Neural progenitor cell (in vitro differentiated cells): ENCODE data around the gene CSNK2A3. TPM values are rescaled to one million over a fixed set of nuclear protein-coding genes. Genes with fewer than 3 reads are reported as not detected.

ENCODE experiments used
- DNase-seq: peaks from one replicate; pipeline ENCODE4 v3.0.0-alpha.2; 2016; ENCODE audit warnings: low spot score
- H2AFZ ChIP-seq: fragments of 200-600 bp; sonication (generic); replicated peaks from 2 replicates; pipeline ENCODE4 v1.6.1; 2016; ENCODE audit warnings: antibody characterized with exemption
- H3F3A ChIP-seq: fragments of 200-600 bp; sonication (generic); 2 replicates; pipeline ENCODE4 v1.6.1; 2016; ENCODE audit warnings: antibody characterized with exemption, low read depth
- H3K27ac ChIP-seq: fragments of 200-600 bp; sonication (generic); 2 replicates; pipeline ENCODE4 v1.5.1; 2016; ENCODE audit warnings: mild to moderate bottlenecking
- H3K27me3 ChIP-seq: fragments of 200-600 bp; sonication (generic); 2 replicates; pipeline ENCODE4 v1.6.1; 2016; ENCODE audit warnings: mild to moderate bottlenecking, moderate library complexity
- H3K36me3 ChIP-seq: fragments of 200-600 bp; sonication (generic); 2 replicates; pipeline ENCODE4 v1.5.1; 2016
- H3K4me1 ChIP-seq: fragments of 200-600 bp; sonication (generic); 2 replicates; pipeline ENCODE4 v1.6.1; 2016; ENCODE audit warnings: mixed run types
- H3K4me2 ChIP-seq: fragments of 200-600 bp; sonication (generic); 2 replicates; pipeline ENCODE4 v1.6.1; 2016
- H3K4me3 ChIP-seq: fragments of 200-600 bp; sonication (generic); 2 replicates; pipeline ENCODE4 v1.5.1; 2016
- H3K79me2 ChIP-seq: fragments of 200-600 bp; sonication (generic); 2 replicates; pipeline ENCODE4 v1.6.1; 2016; ENCODE audit warnings: low read depth
- H3K9ac ChIP-seq: fragments of 200-600 bp; sonication (generic); 2 replicates; pipeline ENCODE4 v1.6.1; 2016
- H3K9me3 ChIP-seq: fragments of 200-600 bp; sonication (generic); 2 replicates; pipeline ENCODE4 v1.5.1; 2016; ENCODE audit warnings: low read depth
- H4K20me1 ChIP-seq: fragments of 200-600 bp; sonication (generic); 2 replicates; pipeline ENCODE4 v1.6.1; 2016; ENCODE audit warnings: low read depth
- H3K27ac Mint-ChIP-seq: 3 replicates; pipeline ENCODE4 v1.8.0; 2021; ENCODE audit warnings: mixed read lengths
- H3K27me3 Mint-ChIP-seq: 2 replicates; pipeline ENCODE4 v1.8.0; 2022; ENCODE audit warnings: low read depth, mild to moderate bottlenecking, inconsistent platforms, moderate library complexity, mixed read lengths; ENCODE audit not compliant: insufficient read depth
- H3K36me3 Mint-ChIP-seq: 3 replicates; pipeline ENCODE4 v1.8.0; 2021; ENCODE audit warnings: mixed read lengths
- H3K4me1 Mint-ChIP-seq: 3 replicates; pipeline ENCODE4 v1.8.0; 2021; ENCODE audit warnings: mixed read lengths
- H3K4me3 Mint-ChIP-seq: 3 replicates; pipeline ENCODE4 v1.8.0; 2021; ENCODE audit warnings: mild to moderate bottlenecking, moderate library complexity, mixed read lengths
- H3K9me3 Mint-ChIP-seq: 3 replicates; pipeline ENCODE4 v1.8.0; 2020; ENCODE audit warnings: mixed read lengths
- CTCF ChIP-seq: fragments of 200-600 bp; sonication (generic); IDR thresholded peaks from 2 replicates; pipeline ENCODE4 v1.5.1; 2017; ENCODE audit warnings: antibody characterized with exemption, mild to moderate bottlenecking
- EZH2 ChIP-seq: fragments of 200-600 bp; sonication (generic); IDR thresholded peaks from 2 replicates; pipeline ENCODE4 v1.6.1; 2017; ENCODE audit warnings: antibody characterized with exemption, mild to moderate bottlenecking, moderate library complexity
- EZH2phosphoT487 ChIP-seq: fragments of 200-600 bp; sonication (generic); IDR thresholded peaks from 2 replicates; pipeline ENCODE4 v1.6.1; 2017; ENCODE audit warnings: antibody characterized with exemption
- total RNA-seq: library from RNA; depleted of rRNA; stranded (reverse); fragments of >200 nt; gene quantifications from 2 replicates; pipeline ENCODE4 v1.2.3, GENCODE V29; 2015; ENCODE audit warnings: low replicate concordance

CSNK2A3 gene
- total RNA-seq, 1 donor from 2014 or later: 5.9 TPM

- Mint-ChIP-seq H3K27ac (no peak overlapping the region), H3K9me3 (no peaks in the 10 kb centered on the region), H3K4me1 (no peaks in the 10 kb centered on the region), H3K27me3 (peaks cover 5% of the 10 kb centered on the region), H3K36me3 (no peaks in the 10 kb centered on the region), H3K4me3 (no peak overlapping the region)
- Histone ChIP-seq H3K4me3 (no peak overlapping the region), H3K79me2 (no peaks in the 10 kb centered on the region), H3K4me1 (no peaks in the 10 kb centered on the region), H4K20me1 (no peaks in the 10 kb centered on the region), H3K4me2 (no peak overlapping the region), H3K27ac (no peak overlapping the region), H3K9ac (no peak overlapping the region), H3K36me3 (no peaks in the 10 kb centered on the region), H3K9me3 (no peaks in the 10 kb centered on the region), H3K27me3 (no peaks in the 10 kb centered on the region), H2AFZ (no peak overlapping the region), H3F3A (no peaks in the 10 kb centered on the region)
- TF ChIP-seq EZH2phosphoT487 (no peak), CTCF (no peak), EZH2 (no peak)
- no peak for DNase-seq
These were observed 9.0 kb downstream of the CSNK2A3 start for GRCh38 chr11:11344045-11344444.

- H2AFZ ChIP-seq: no peak overlapping the region
- Mint-ChIP-seq H3K27me3 (peaks cover 2% of the 10 kb centered on the region), H3K9me3 (no peaks in the 10 kb centered on the region), H3K27ac (no peak overlapping the region), H3K4me3 (no peak overlapping the region), H3K4me1 (peaks cover 23% of the 10 kb centered on the region), H3K36me3 (no peaks in the 10 kb centered on the region)
- no peaks in the 10 kb centered on the region for H3F3A ChIP-seq
- H3K27me3 ChIP-seq: no peaks in the 10 kb centered on the region
- H3K27ac ChIP-seq: no peak overlapping the region
- H3K79me2 ChIP-seq: no peaks in the 10 kb centered on the region
- H3K4me2 ChIP-seq: no peak overlapping the region
- no peak for TF ChIP-seq EZH2phosphoT487
- TF ChIP-seq EZH2: no peak
- no peak for TF ChIP-seq CTCF
- no peak overlapping the region for H3K9ac ChIP-seq
- H3K4me3 ChIP-seq: no peak overlapping the region
- no peaks in the 10 kb centered on the region for H3K4me1 ChIP-seq
- no peak for DNase-seq
- H3K9me3 ChIP-seq: no peaks in the 10 kb centered on the region
- no peaks in the 10 kb centered on the region for H4K20me1 ChIP-seq
- H3K36me3 ChIP-seq: no peaks in the 10 kb centered on the region
These were observed 14.7 kb downstream of the CSNK2A3 start for GRCh38 chr11:11338304-11338703.

GRCh38 chr11:11336664-11337063 lies 16.4 kb downstream of the CSNK2A3 start:
- peaks cover 2% of the 10 kb centered on the region for H3K27me3 Mint-ChIP-seq
- no peaks in the 10 kb centered on the region for H3K36me3 Mint-ChIP-seq
- H4K20me1 ChIP-seq: no peaks in the 10 kb centered on the region
- no peaks in the 10 kb centered on the region for H3K9me3 Mint-ChIP-seq
- no peak overlapping the region for H3K4me3 ChIP-seq
- H3K79me2 ChIP-seq: no peaks in the 10 kb centered on the region
- H3K9ac ChIP-seq: no peak overlapping the region
- no peaks in the 10 kb centered on the region for H3F3A ChIP-seq
- no peak overlapping the region for H2AFZ ChIP-seq
- H3K4me2 ChIP-seq: no peak overlapping the region
- H3K4me3 Mint-ChIP-seq: no peak overlapping the region
- no peaks in the 10 kb centered on the region for H3K36me3 ChIP-seq
- TF ChIP-seq EZH2phosphoT487: no peak
- no peak for TF ChIP-seq EZH2
- no peak for TF ChIP-seq CTCF
- no peak for DNase-seq
- no peak overlapping the region for H3K27ac Mint-ChIP-seq
- peaks cover 23% of the 10 kb centered on the region for H3K4me1 Mint-ChIP-seq
- H3K4me1 ChIP-seq: no peaks in the 10 kb centered on the region
- H3K27me3 ChIP-seq: no peaks in the 10 kb centered on the region
- H3K27ac ChIP-seq: no peak overlapping the region
- no peaks in the 10 kb centered on the region for H3K9me3 ChIP-seq
